ENCODE measurements around the gene COBL.

COBL gene

DNA sequence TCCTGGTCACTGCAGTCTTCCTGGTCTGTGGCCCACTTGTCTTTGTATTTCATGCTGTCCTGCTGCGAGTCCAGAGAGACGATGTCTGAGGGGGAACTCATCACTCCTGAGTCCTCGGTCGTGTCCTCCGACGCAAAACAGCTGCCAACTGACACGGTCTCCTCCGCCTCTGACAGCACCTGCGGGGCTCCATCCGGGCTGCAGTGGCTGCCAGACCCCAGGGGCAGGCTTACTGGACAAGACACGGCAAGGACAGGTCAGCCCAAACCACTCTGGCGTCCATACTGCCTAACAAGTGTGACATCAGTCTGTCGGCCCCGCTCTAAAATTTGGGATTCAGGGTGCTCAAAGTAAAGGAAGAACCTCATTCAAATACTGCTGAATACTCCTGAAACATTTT, 273.1 kb downstream of the COBL start:
- DNase-seq (ENCODE audit: low spot score): no peak

DNA sequence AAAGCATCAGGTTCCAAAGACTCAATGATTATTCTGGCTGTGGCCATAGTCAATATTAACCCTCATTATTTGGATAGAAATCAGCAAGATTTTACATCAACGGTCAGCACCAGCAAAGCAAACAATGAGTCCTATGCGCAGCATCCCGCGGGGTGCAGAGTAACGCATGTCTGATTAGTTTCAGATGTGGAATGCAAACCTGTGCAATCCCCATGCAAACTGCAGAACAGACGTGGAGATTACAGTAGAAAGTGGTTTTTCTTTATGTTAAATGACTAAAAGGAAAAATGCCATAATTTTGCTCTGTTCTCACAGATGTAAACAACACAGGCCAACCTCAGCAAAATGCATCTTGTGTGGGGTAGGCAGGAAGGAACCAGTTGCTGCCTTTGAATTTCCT, 275.8 kb downstream of the COBL start:
- no peak for DNase-seq (ENCODE audit: low spot score)

DNA sequence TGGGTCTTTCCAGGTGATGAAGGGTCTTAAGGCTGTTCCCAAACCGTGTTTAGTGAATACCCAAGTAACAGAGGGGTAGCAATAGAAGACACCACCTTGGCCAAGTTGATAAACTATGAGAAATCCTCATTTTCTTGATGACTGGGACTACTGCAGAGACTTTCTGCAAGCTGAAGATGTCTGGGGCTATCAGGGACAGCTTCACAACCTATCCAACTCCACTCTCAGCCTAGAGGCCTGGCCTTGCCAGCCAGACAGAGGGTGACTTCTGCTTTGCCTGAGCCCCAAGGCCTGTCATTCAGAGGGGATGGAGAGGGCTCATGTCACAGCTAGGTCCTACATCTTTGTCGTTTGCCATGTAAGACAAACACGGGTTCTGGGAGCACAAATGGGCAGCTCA, 278.0 kb downstream of the COBL start:
- no peak for DNase-seq (ENCODE audit: low spot score)

DNA sequence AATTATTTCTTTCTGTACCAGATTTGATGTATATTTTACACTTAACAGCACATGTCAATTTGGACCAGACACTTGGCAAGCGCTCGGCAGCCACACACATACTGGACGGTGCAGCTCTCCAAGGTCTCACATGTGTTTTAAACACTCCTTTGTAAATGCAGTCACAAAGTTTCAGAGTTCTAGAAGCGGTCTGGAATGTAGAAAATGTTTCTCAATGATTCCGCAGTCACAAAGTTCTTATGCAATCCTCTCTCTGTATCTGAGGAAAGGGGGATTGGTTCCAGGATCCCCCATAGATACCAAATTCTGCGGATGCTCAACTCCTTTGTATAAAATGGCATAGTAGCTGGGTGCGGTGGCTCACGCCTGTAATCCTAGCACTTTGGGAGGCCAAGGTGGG, 280.9 kb downstream of the COBL start:
- no peak for DNase-seq (ENCODE audit: low spot score)

DNA sequence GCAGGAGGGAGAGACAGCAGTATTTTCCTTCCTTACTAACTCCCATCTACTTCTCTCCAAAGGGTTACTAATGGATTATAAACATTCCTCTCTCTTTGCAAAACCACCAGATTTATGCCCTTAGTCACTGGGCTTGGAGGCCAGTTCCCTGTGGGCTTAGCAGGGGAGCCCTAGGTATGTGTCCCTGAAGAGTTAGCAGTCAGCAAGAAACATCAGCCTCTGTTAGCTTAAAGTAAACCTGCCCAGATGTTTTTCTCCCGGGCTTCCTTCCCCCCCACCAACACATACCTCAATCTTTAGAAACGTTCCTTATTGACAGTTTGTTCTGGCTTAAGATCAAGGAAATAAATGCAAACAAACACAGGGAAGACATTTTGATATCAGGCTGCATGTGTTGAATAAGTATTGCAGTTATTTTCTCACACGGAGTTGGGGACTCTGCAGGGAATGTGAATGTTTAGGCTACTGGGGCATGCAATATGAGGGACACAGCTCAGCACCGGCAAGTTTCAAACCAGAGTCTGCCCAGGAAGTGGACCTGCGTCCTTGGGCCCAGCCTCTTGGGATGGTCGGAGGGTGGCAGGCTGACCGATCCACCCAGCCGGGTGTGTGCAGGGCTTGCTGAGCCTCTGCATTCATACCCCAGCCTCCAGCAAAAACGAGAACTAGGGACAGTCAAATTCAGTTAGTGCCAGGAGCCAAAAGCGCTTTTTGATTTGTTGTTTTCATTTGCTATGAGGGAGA, 281.9 kb downstream of the COBL start:
- DNase-seq (ENCODE audit: low spot score): no peak

DNA sequence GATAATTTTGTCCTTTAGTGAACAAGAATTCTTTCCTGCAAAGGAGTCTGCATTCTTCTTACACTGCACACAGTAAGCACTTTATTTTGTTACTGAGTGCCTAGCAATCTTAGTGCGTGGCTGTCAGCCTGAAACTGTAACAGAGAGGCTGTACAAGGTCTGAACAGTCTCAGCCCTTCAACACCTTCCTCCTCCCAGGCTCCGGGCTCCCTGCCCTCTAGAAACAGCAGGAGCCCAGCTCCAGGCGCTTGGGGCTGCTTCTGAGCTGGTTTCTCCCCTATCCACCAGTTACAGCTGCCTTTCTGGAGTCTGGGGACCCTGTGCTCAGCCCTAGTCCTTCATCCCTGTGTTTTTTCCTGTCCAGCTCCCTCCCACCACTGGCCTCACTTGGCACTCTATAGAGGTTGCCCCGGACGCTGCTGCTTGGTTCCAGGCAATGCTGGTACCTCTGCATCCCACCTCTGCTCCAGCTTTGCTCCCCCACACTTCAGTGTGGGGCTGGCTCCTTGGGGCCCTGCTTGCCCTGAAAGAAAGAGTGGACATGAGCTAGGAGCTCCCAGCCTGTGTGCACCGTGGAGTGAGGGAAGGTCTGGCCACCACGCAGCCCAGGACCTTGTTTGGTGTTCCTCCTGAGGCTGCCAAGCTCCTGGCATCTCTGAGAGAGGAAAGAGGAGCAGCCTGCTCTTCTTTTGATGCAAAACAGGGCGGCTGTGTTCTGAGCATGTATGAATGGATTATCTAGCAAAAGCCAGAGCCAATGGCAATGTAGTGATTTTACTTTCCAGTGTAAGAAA, 282.7 kb downstream of the COBL start:
- DNase-seq (ENCODE audit: low spot score): no peak

DNA sequence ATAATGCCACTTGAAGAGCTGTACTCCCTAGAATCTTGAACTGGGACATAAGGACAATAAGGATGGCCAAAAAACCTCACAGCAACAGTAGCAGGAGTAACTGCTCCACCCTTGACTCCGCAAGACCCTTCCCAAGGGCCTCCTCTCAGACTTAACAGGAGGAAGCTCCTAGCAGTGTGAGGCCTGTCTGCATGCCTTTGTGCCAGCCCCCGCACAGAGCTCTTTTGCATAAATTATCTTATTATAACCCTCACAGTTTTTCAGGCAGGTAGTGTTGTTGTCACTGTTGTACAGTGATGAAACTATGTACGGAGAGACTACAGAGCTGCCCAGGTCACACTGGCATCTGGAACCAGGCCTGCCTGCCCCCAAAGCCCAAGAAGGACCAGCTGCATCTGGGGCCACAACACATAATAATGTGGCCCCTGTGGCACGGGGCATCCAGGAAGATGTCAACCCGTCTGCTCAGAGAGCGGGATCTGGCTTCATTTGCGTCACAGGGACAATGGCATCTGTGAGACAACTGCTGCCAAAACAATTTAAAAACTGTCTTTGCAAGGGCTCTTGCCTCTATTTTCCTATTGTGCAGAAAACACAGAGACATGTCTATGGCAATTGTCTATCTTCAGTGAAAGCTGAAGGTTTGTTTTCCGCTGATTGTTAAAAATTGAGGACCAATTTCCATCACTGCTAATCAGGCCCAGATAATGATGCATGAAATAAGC, 284.7 kb downstream of the COBL start:
- no peak for DNase-seq (ENCODE audit: low spot score)

DNA sequence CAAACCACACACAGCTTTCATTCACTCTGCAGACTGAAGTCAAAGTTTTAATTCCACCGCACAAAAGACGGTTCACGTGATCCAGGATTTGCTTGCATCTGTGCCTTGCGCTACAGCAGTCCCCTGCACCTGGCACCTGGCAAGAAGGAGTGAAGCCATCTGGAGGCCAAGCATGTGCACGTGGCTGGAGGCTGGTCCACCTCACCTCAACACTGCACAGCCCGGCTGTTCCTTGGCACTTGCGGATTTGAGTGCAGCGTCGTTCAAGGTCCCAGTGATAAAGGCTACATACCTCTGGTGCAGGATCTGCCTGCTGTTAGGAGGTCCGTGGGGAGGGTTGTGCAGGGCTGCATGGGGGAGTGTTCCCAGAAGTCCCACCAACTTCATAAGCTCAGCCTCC, 285.4 kb downstream of the COBL start:
- no peak for DNase-seq (ENCODE audit: low spot score)

DNA sequence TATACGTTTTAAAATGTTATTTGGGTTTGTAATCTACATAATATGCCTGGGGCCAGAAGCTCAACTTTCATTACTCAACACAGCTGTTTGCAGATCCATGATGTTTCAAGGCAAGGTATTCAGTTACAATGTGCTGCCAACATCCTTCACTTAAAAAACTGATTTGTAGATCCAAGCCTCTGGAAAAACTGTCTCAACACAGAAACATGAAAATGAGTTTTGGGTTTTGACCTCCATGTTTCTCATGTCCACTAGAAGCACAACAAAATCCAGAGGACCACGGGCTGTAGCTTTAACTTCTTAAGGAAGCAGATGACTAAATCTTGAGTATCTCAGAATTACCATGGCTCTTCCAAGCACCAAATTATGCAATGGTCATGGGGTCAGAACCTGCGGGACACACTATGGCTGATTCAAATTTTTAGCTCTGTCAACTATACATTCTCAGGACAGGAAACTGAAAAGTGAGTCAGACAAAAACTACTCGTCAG, 286.9 kb downstream of the COBL start:
- DNase-seq (ENCODE audit: low spot score): no peak

DNA sequence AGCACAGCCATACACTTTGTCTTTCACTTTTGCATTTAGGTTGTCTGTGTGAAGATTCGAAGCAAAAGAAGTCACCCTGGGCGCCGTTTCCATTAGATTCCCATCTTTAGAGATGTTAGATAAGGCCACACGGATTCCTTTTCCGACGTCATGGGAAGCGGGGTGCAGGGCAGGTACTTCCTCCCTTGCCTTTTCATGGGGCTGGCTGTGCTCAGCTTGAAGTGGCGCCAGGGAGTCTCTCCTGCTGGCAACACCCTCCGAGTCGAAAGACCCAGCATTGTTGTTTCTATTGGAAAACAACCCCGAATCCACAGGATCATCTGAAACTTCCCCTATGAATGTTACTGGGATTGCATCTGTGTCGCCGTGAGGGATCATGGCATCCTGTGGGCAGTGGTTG, 287.5 kb downstream of the COBL start:
- DNase-seq (ENCODE audit: low spot score): no peak

DNA sequence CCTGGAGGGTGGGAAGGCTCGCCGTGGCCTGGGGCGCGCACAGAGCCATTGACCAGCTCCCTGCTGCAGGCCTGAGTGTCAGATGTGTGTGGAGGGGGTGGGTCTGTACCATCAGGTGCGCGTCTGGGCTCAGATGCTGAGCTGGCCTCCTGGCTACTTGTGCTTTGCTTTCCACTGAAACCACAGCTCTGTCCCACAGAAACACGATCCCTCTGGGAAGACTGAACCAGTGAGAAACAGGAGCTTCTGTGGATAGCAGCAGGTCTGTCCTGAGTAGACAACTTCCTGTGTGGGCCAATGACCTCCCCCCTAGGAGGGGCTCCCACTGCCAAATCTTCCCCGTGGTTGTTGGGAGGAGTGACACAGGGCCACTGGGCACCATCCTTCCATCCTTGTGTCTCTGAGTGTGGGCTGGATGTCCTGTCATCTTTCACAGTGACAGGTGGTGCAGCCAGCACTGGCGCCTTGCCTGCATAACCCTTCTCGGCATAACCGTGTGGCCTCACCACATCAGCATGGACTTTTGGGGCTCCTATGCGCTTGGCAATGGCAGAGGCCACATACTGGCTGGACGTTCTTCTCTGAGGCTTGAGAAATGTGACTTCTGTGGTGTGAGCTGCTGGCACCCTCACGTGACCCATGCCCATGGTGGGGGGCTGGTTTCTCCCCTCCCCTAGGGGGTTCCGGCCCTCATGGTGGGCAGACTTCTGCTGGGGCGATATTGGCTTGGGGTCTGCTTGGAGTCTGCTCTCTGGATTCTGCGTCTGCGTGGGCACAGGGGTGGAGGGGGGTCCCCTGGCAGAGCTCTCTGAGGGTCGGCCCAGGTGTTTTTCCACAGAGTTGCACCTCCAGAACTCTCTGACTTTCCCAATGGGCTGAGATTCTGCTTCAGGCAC, 288.4 kb downstream of the COBL start:
- no peak for DNase-seq (ENCODE audit: low spot score)

DNA sequence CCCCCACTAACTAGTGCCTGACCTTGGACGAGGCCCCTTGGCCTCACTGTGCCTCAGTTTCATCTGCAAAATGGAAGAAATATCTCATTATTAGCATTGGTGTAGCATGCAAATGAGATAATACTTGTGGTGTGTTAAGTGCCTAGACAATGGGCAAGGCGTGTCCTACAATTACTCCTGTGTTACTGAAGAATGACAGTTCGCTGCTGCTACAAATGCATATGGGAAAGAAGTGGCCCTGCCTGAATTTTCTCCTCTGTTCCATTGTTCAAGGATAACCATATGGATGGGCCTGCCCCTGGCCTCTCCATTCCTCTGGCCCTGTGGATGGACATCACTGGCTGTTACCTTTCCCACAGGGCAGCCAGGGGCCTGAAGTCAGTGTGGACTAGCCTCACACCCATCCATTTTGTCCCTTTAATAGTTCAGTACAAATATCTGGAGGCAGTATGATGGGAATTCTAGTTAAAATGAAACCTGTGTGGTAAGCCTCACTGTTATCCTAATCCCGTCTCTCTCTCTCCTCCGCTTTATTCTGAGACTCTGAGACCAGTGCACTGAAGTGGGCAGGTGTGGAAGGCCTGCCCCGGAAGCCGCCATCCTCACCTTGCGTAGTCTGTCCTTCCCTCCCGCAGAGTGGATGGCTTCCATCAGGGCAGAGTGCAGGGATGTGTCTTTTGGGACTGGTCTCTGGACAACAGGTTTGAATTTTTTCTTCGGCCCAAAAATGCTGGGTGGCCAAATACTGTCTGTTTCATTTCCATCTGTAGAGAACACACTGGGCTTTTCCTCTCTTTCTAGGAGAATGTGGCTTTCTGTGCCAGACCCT, 289.3 kb downstream of the COBL start:
- DNase-seq (ENCODE audit: low spot score): no peak

DNA sequence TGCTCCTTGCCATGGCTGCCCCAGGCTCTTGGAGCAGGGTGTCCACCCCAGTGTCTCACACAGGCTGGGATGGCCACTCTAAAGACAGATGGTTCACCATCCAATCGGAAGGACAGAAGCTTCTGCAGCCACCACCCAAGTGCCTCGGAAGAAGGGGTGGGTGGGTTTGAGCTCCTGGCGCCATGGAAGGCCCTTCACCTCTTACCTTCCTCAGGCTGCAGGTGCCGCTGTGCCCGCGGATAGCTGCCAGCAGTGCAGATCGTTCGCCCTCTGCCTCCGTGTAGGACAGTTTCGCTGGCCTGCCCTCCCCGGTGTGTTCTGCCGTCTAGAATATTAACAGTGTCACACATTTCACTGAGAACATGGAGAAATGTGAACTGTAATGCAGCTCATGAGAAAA, 290.3 kb downstream of the COBL start:
- DNase-seq (ENCODE audit: low spot score): no peak

DNA sequence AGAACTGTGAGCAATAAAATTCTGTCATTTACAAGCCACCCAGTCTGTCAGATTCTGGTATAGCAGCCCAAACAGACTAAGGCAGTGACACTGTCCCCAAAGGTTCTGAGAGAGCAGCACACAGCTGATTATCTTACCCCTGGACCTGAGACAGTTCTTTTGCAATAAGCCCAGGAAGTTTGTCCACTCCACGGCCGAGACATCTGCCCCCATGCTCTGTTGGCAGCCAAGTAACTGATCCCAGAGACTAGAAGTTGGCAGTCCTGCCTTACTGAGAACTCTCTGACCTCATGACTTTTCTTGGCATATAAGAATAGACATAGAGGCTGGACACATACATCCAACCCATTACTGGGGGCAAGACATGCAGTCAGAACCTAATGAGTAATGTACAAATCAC, 290.9 kb downstream of the COBL start:
- no peak for DNase-seq (ENCODE audit: low spot score)

DNA sequence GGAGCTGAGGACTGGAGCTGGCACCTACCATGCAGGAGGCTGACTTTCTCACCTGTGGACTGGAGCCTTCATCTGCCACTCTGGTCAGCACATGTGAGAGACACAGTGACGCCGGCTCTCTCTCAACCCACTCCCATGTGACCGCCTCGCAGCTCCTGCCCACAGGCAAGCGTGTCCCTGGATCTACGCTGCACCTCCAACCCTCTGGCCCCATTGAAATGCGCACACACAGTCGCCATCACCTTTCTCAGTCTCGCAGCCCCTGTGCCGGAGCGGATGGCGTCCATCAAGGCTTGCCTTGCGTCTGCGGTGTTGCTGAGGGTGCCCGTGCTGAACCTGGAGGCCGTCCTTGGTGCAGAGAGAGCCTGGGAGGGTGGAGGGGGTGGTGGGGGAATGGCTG, 291.7 kb downstream of the COBL start:
- DNase-seq (ENCODE audit: low spot score): no peak

DNA sequence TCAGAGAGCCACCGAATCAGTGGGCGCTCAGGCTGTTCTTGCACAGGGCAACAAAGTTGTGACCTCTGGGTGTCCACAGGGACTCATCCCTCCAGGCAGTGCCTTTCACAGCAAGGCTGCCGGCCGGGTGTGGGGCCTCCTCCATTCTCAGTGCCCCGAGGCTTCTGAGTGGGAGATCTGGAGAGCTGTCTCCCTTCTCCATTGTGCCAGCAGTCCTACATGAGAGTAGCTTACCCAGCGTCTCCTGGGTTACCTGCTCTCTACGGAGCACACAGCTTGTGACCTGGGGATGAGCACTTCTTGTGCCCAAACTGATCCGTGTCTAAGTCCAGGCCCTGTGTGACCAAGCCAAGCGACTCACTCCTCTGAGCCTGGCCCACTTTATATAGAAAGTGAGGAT, 293.1 kb downstream of the COBL start:
- DNase-seq (ENCODE audit: low spot score): no peak

DNA sequence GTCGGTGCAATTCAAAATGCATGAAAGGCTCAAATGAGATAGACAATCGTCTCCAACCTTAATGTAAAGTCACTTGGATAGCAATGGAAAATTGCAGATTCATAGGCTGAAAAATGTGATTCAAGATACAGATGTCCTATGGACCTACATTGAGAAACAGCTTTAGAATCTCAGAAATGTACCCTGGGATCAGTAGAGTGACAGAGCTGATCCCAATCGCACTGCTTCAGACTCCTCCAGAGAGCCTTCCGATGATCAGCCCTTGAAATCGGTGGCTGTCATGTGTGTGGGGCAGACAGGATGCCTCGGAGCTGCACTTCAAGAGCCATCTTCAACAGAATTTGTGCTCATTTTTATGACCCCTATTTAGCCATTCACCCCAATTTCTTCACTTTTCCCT, 293.8 kb downstream of the COBL start:
- no peak for DNase-seq (ENCODE audit: low spot score)

DNA sequence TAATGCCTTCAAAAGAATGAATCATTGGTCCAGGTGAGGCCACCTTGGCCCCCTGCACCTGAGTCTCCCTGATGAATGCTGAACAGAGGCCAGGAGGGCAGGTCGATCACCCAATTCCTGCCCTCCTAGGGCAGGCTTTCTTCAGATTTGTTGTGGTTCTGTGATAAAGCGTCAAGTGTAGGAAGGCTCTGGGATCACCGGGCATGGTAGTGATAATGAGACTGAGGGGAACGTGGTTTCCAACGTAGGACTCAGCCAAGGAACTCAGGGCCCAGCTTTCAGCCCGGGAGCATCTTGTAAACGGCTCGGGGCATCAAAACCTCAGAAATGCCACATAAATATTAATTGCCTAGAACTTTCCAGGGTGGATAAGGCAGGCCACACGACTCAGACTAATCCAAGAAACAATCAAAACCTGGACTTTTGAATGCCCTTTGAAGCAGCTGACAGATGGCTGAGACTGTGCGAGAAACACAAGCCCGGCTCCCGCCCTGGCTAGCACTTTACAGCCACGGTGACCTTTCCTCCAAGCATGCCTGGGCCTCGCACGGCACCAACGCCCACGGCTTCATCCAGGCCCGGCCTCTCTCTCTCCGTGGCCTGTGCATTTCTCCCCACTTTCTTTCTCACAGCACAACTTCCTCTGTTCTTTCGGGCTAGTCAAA, 294.6 kb downstream of the COBL start:
- DNase-seq (ENCODE audit: low spot score): no peak

DNA sequence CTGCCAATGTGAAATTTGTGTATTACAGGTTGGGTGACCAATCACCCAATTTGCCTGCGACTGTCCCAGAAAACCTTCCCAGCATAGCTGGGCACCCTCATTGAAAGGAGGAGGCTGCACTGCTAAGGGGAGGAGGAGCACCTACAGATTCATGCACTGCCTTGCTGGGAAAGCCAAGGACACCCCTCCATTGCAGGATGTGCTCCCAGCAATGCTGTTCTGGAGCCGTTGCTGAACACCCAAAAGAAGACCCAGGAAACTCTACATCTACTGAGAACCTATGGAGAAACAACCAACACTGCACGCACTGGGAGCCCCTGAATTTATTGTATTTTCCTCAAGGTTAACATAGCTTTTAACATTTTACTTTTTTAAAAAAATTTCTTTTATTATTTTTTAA, 295.7 kb downstream of the COBL start:
- DNase-seq (ENCODE audit: low spot score): no peak

Data from activated CD4-positive, alpha-beta T cell treated with anti-CD3 and anti-CD28 coated beads, Interleukin-2, Interleukin-4, amounts not matched to agents 100 ng/mL and 50 ng/mL, durations not matched to agents 16 hours and 8 hours (primary cell).